Endothelial cell of umbilical vein (primary cell): ENCODE results near the gene ESYT2. TPM values are rescaled to one million over a fixed set of nuclear protein-coding genes. Genes with fewer than 3 reads are reported as not detected.

ENCODE experiments used
- BruUV-seq: library from RNA; stranded (reverse); fragments of 400-500 nt; replicated peaks from 2 replicates; lab custom pipeline; 2021; lab: Mats Ljungman, UMichigan
- CTCF ChIA-PET: fragments of 300-600, 350-600 bp; sonication (Branson Sonifier 250); formaldehyde crosslinking; loops from one replicate; lab custom pipeline; 2021; ENCODE audit warnings: antibody characterized with exemption, inconsistent platforms; lab: Charles Lee
- POLR2A ChIA-PET: fragments of 300-600, 350-600 bp; sonication (Branson Sonifier 250); formaldehyde crosslinking; loops from one replicate; lab custom pipeline; 2021; ENCODE audit warnings: antibody characterized with exemption, inconsistent platforms; lab: Charles Lee
- DNase-seq: peaks from one replicate; pipeline ENCODE4 v3.0.0-alpha.2; 2011; ENCODE audit warnings: low read depth, low spot score
- FAIRE-seq: peaks from 2 replicates; lab custom pipeline; 2011; peaks lifted over from hg19 to GRCh38; lab: Jason Lieb, UNC
- H2AFZ ChIP-seq: 2 replicates; pipeline ENCODE4 v1.6.0; 2012; ENCODE audit warnings: low read depth, low read length, control low read depth, inconsistent platforms
- H3K27ac ChIP-seq: 2 replicates; pipeline ENCODE4 v1.5.1; 2011; ENCODE audit warnings: low read depth, mild to moderate bottlenecking, control low read depth, low read length, moderate library complexity; ENCODE audit not compliant: insufficient read depth
- H3K27me3 ChIP-seq, 2 experiments: 2 replicates each; pipeline versions ENCODE4 v1.6.0 to v1.6.1; 2011; ENCODE audit warnings: low read length in 2 of 2, mixed read lengths in 1 of 2; ENCODE audit not compliant: control insufficient read depth in 2 of 2, insufficient read depth in 2 of 2
- H3K36me3 ChIP-seq, 2 experiments: 2 replicates in 1 of 2; 3 replicates in 1 of 2; pipeline ENCODE4 v1.5.1; 2011; ENCODE audit warnings: low read length in 2 of 2, mild to moderate bottlenecking in 1 of 2, moderate library complexity in 1 of 2; ENCODE audit not compliant: control insufficient read depth in 2 of 2, insufficient read depth in 2 of 2; ENCODE audit errors: extremely low read depth in 1 of 2
- H3K4me1 ChIP-seq: 3 replicates; pipeline ENCODE4 v1.5.1; 2011; ENCODE audit warnings: mild to moderate bottlenecking, low read length; ENCODE audit not compliant: control insufficient read depth, insufficient read depth; ENCODE audit errors: extremely low read depth
- H3K4me2 ChIP-seq: 2 replicates; pipeline ENCODE4 v1.6.1; 2011; ENCODE audit warnings: low read length, control low read depth, mixed read lengths; ENCODE audit not compliant: insufficient read depth
- H3K4me3 ChIP-seq, 3 experiments: fragments of 200-600 bp in 1 of 3; sonication (generic), shearing (Covaris generic) in 1 of 3; replicated peaks in 1 of 3; 2 replicates each; pipeline ENCODE4 v1.5.1; 2011 to 2016; ENCODE audit warnings: control low read depth in 3 of 3, low read length in 3 of 3, mild to moderate bottlenecking in 2 of 3, inconsistent platforms in 1 of 3, low read depth in 1 of 3, moderate library complexity in 1 of 3; ENCODE audit not compliant: insufficient read depth in 1 of 3
- H3K79me2 ChIP-seq: 2 replicates; pipeline ENCODE4 v1.6.0; 2012; ENCODE audit warnings: low read length, inconsistent platforms; ENCODE audit not compliant: control insufficient read depth, insufficient read depth
- H3K9ac ChIP-seq: replicated peaks from 2 replicates; pipeline ENCODE3; 2011; ENCODE audit warnings: low read length, control low read depth; ENCODE audit not compliant: insufficient read depth; ENCODE audit errors: extremely low read depth
- H3K9me1 ChIP-seq: replicated peaks from 3 replicates; pipeline ENCODE4 v1.6.0; 2011; ENCODE audit warnings: mild to moderate bottlenecking, low read length; ENCODE audit not compliant: control insufficient read depth, insufficient read depth; ENCODE audit errors: extremely low read depth
- H3K9me3 ChIP-seq: replicated peaks from 2 replicates; pipeline ENCODE4 v1.5.1; 2012; ENCODE audit warnings: low read length, inconsistent platforms; ENCODE audit not compliant: control insufficient read depth, insufficient read depth
- H4K20me1 ChIP-seq: replicated peaks from 2 replicates; pipeline ENCODE3; 2011; ENCODE audit warnings: mild to moderate bottlenecking, low read length; ENCODE audit not compliant: control insufficient read depth, insufficient read depth; ENCODE audit errors: extremely low read depth
- CTCF ChIP-seq, 2 donors: IDR thresholded peaks; 1 replicate in 1 of 2; 2 replicates in 1 of 2; pipeline ENCODE4 v1.5.1; 2011; ENCODE audit warnings: low read length in 2 of 2, mild to moderate bottlenecking in 2 of 2, moderate library complexity in 2 of 2, control low read depth in 1 of 2, inconsistent platforms in 1 of 2, low read depth in 1 of 2; ENCODE audit not compliant: insufficient read depth in 1 of 2; ENCODE audit errors: extremely low read depth in 1 of 2
- EZH2 ChIP-seq: IDR thresholded peaks from 2 replicates; pipeline ENCODE4 v1.6.1; 2012; ENCODE audit warnings: borderline replicate concordance, low read depth, mild to moderate bottlenecking, moderate library complexity, low read length, inconsistent platforms; ENCODE audit not compliant: severe bottlenecking
- FOS ChIP-seq: IDR thresholded peaks from 2 replicates; pipeline ENCODE4 v1.6.1; 2011; ENCODE audit warnings: mild to moderate bottlenecking, low read length, moderate library complexity, borderline replicate concordance; ENCODE audit not compliant: insufficient read depth
- GATA2 ChIP-seq: IDR thresholded peaks from 2 replicates; pipeline ENCODE4 v1.7.0; 2011; ENCODE audit warnings: low read depth, mild to moderate bottlenecking, moderate library complexity, mixed read lengths, low read length; ENCODE audit not compliant: insufficient read length, insufficient read depth
- JUN ChIP-seq: IDR thresholded peaks from 2 replicates; pipeline ENCODE4 v1.6.1; 2011; ENCODE audit warnings: borderline replicate concordance, low read depth; ENCODE audit not compliant: insufficient read length, insufficient read depth
- MAX ChIP-seq: IDR thresholded peaks from 2 replicates; pipeline ENCODE4 v1.6.1; 2011; ENCODE audit not compliant: insufficient read depth, insufficient read length
- MYC ChIP-seq: IDR thresholded peaks from one replicate; pipeline ENCODE4 v1.6.1; 2011; ENCODE audit warnings: mild to moderate bottlenecking, low read depth, low read length
- POLR2A ChIP-seq: IDR thresholded peaks from 2 replicates; pipeline ENCODE4 v1.6.1; 2012; ENCODE audit warnings: low read depth, mild to moderate bottlenecking, control low read depth, low read length
- POLR2AphosphoS5 ChIP-seq: IDR thresholded peaks from 2 replicates; pipeline ENCODE4 v1.6.1; 2012; ENCODE audit warnings: low read depth, mild to moderate bottlenecking, control low read depth, low read length, moderate library complexity; ENCODE audit not compliant: insufficient read depth
- dilution Hi-C: fragments of 300-500 bp; cut with MboI; formaldehyde crosslinking; loops from one replicate; pipeline ENCODE4 v1.15.0; 2019; ENCODE audit warnings: low sequenced_read_pairs; ENCODE audit not compliant: extremely low pct_ligation_motif_present
- intact Hi-C: fragments of 100-400 bp; cut with micrococcal nuclease; formaldehyde crosslinking; loops from one replicate; pipeline ENCODE4 v1.10.0; 2022
- polyA plus RNA-seq, 4 experiments: library from polyadenylated mRNA; depleted of rRNA in 3 of 4; stranded (reverse) in 3 of 4; unstranded in 1 of 4; fragments of >200 nt; gene quantifications; 2 replicates each; pipeline versions ENCODE4 v1.2.1 to v1.2.3, GENCODE V29; 2011 to 2012; ENCODE audit warnings: missing spikeins in 1 of 4
- total RNA-seq: library from RNA; stranded (reverse); gene quantifications from 2 replicates; pipeline ENCODE4 v1.2.3, GENCODE V29; 2021

ESYT2 gene
- total and polyA plus RNA-seq, 2 donors (not counting 3 experiments of a cell fraction or from before 2014, with no cell fraction given), result 18.8 to 46.6 TPM

GRCh38 chr7:158759245-158759614 is 70.1 kb downstream of the ESYT2 start:
- no peak for FAIRE-seq
- H3K9me1 ChIP-seq, result no peaks in the 10 kb centered on the region
- intact Hi-C loops (no loop called here), dilution Hi-C loops (no loop called here)
- H2AFZ ChIP-seq, result no peak overlapping the region
- no peaks in the 10 kb centered on the region for H3K27me3 ChIP-seq
- no peak for TF ChIP-seq POLR2AphosphoS5
- no peak for TF ChIP-seq FOS
- TF ChIP-seq CTCF (IDR thresholded peaks at IDR 0.05; ENCODE audit: extremely low read depth in 1 of 2, insufficient read depth in 1 of 2, low read depth in 1 of 2, low read length in 2 of 2), result no peak
- no peak for TF ChIP-seq GATA2
- TF ChIP-seq MAX, result no peak
- TF ChIP-seq JUN, result no peak
- TF ChIP-seq POLR2A, result no peak
- TF ChIP-seq MYC, result no peak
- no peak for TF ChIP-seq EZH2
- H3K27ac ChIP-seq, result no peak overlapping the region
- BruUV-seq, result no TSS peak
- CTCF ChIA-PET, result interaction anchor here (1.6 kb wide), 1 partner anchor 218 kb away, joined by 5 read pairs; no protein-coding TSS in a partner anchor
- DNase-seq, result no peak
- POLR2A ChIA-PET, result no interaction called here
- H3K36me3 ChIP-seq, result peaks cover 6 to 17% of the 10 kb centered on the region in 2 experiments
- H3K9ac ChIP-seq, result no peak overlapping the region
- no peaks in the 10 kb centered on the region for H3K9me3 ChIP-seq
- peaks cover 6% of the 10 kb centered on the region for H3K4me1 ChIP-seq
- no peaks in the 10 kb centered on the region for H3K79me2 ChIP-seq
- H4K20me1 ChIP-seq, result no peaks in the 10 kb centered on the region
- H3K4me3 ChIP-seq, result no peak overlapping the region
- no peak overlapping the region for H3K4me2 ChIP-seq
